Prostate gland (tissue), 2 donors: ENCODE measurements around the gene CHORDC1. TPM values are rescaled to one million over a fixed set of nuclear protein-coding genes. Genes with fewer than 3 reads are reported as not detected.

ENCODE experiments used
- DNase-seq: peaks from one replicate; pipeline ENCODE4 v3.0.0-alpha.2; 2019; ENCODE audit warnings: low spot score
- H3K27ac ChIP-seq, 2 donors: fragments of 200-600 bp; sonication (generic); 2 replicates each; pipeline ENCODE4 v1.5.1; 2017 to 2019
- H3K27me3 ChIP-seq: fragments of 200-600 bp; sonication (generic); replicated peaks from 2 replicates; pipeline ENCODE4 v1.5.1; 2019; ENCODE audit not compliant: insufficient read depth
- H3K36me3 ChIP-seq, 2 donors: fragments of 200-600 bp; sonication (generic); 1 replicate in 1 of 2; 2 replicates in 1 of 2; pipeline versions ENCODE4 v1.5.1 to v1.8.1; 2017 to 2019
- H3K4me1 ChIP-seq: fragments of 200-600 bp; sonication (generic); replicated peaks from 2 replicates; pipeline ENCODE4 v1.5.1; 2019
- H3K4me3 ChIP-seq, 2 donors: fragments of 200-600 bp; sonication (generic); 2 replicates each; pipeline ENCODE4 v1.5.1; 2017 to 2019
- H3K9me3 ChIP-seq: fragments of 200-600 bp; sonication (generic); 2 replicates; pipeline ENCODE4 v1.5.1; 2017
- POLR2A ChIP-seq: fragments of 450-650 bp; IDR thresholded peaks from one replicate; pipeline ENCODE4 v1.6.1; 2016; ENCODE audit warnings: antibody characterized with exemption, mild to moderate bottlenecking
- POLR2AphosphoS5 ChIP-seq: sonication (generic); formaldehyde crosslinking; IDR thresholded peaks from one replicate; pipeline ENCODE4 v1.6.1; 2017; ENCODE audit warnings: antibody characterized with exemption
- WGBS: methylation state at CpG from one replicate; pipeline ENCODE4 v1.1.5; 2018; 5-methylcytosine and 5-hydroxymethylcytosine counted together
- intact Hi-C: fragments of 100-400 bp; cut with DNase I; formaldehyde crosslinking; loops from one replicate; pipeline ENCODE4 v1.14.2; 2022
- total RNA-seq, 2 donors: library from RNA; depleted of rRNA; stranded (reverse); fragments of >200 nt; gene quantifications; one replicate each; pipeline ENCODE4 v1.1.0, GENCODE V29; 2016
- TF ChIP-seq, protein P1 (sequence below), 4 experiments: fragments of 200-600 bp in 2 of 4; fragments of 450-650 bp in 2 of 4; sonication (generic) in 2 of 4; IDR thresholded peaks; 1 replicate in 3 of 4; 2 replicates in 1 of 4; pipeline ENCODE4 v1.5.1; 2016 to 2019; ENCODE audit warnings: antibody characterized with exemption in 4 of 4, mild to moderate bottlenecking in 2 of 4, moderate library complexity in 2 of 4

CHORDC1 gene
- total RNA-seq, 2 donors from 2014 or later, result 32.0 to 45.8 TPM

DNA sequence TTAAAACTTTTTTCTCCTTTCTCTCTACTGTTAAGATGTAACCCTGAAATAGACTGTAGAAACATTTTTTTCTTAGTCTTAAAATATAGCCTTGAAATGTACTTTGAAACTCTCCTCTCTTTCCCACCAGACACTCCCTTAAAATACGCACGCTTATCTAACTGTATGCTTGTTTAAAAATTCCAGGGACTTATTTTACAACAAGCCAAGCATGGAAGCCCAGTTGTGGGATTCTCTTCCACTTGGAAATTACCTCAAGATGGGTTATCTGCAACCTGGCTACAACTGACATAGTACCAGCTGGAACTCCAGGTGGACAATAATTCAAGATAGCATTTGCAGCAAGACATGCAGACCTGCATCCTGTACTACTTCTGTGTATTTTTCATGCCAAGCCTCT lies 12.1 kb upstream of the CHORDC1 start:
- Histone ChIP-seq H3K36me3 (no peaks in the 10 kb centered on the region), H3K27ac (no peak overlapping the region), H3K4me1 (no peaks in the 10 kb centered on the region), H3K4me3 (no peak overlapping the region), H3K9me3 (no peaks in the 10 kb centered on the region), H3K27me3 (no peaks in the 10 kb centered on the region)
- 71% methylated on average over 2 of the region's 2 CpGs for WGBS
- DNase-seq, result no peak
- intact Hi-C loops, result no loop called here
- TF ChIP-seq POLR2A (no peak), POLR2AphosphoS5 (no peak)
- TF ChIP-seq, protein P1, sequence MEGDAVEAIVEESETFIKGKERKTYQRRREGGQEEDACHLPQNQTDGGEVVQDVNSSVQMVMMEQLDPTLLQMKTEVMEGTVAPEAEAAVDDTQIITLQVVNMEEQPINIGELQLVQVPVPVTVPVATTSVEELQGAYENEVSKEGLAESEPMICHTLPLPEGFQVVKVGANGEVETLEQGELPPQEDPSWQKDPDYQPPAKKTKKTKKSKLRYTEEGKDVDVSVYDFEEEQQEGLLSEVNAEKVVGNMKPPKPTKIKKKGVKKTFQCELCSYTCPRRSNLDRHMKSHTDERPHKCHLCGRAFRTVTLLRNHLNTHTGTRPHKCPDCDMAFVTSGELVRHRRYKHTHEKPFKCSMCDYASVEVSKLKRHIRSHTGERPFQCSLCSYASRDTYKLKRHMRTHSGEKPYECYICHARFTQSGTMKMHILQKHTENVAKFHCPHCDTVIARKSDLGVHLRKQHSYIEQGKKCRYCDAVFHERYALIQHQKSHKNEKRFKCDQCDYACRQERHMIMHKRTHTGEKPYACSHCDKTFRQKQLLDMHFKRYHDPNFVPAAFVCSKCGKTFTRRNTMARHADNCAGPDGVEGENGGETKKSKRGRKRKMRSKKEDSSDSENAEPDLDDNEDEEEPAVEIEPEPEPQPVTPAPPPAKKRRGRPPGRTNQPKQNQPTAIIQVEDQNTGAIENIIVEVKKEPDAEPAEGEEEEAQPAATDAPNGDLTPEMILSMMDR (IDR thresholded peaks at IDR 0.05), result no peak

DNA sequence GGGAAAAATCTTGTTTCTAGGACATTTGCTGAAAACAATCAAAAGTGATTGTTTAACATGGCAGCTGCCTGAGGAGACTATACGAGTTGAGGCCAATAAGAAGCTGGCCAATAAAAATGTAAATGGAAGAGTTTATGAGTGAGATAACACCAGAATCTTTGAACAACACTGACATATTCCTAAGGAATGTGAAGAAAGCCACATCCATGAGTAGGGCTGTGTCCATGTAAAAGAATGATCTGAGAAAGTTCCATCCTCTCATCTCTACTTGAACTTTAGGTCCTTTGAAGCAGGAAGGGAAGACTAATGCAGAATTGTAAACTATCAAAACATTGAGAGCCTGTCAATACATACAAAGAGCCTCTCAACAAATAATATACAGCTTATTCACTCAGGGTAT lies 6.9 kb upstream of the CHORDC1 start:
- H3K27ac ChIP-seq, result no peak overlapping the region
- H3K36me3 ChIP-seq, result no peaks in the 10 kb centered on the region
- no peaks in the 10 kb centered on the region for H3K9me3 ChIP-seq
- no peaks in the 10 kb centered on the region for H3K4me1 ChIP-seq
- no peak for DNase-seq
- TF ChIP-seq POLR2A, result no peak
- TF ChIP-seq POLR2AphosphoS5, result no peak
- TF ChIP-seq, protein P1 (IDR thresholded peaks at IDR 0.05), result no peak
- 62% methylated on average over 1 of the region's 1 CpG for WGBS
- H3K4me3 ChIP-seq, result no peak overlapping the region
- intact Hi-C loops, result no loop called here
- no peaks in the 10 kb centered on the region for H3K27me3 ChIP-seq

GRCh38 chr11:90228056-90228455 lies 5.2 kb upstream of the CHORDC1 start:
- intact Hi-C loops, result no loop called here
- no peaks in the 10 kb centered on the region for H3K4me1 ChIP-seq
- TF ChIP-seq POLR2A (no peak), POLR2AphosphoS5 (no peak)
- TF ChIP-seq, protein P1 (IDR thresholded peaks at IDR 0.05), result no peak

DNA sequence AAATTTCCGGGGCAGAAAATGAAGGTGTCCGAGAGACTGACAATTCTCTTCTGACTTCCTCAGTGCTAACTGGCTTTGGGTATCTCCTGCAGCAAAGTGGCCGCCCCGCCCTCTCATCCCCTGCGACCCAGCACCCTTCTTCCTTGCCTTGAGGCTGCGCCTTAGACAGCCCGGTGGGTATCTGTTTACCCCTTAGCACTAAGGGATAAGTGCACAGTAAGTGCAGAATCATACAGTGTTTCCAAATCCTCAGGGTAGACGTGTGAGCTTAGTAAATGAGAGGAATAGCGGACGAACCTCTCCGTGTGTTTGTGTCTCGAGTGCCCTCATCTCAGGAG lies 368 bp upstream of the CHORDC1 start:
- DNase-seq, result no peak
- WGBS, result under 1% methylated on average over 12 of the region's 12 CpGs

More at GRCh38 chr11:90228056-90228455, 5.2 kb upstream of the CHORDC1 start:
- H3K36me3 ChIP-seq, result no peaks in the 10 kb centered on the region
- H3K27me3 ChIP-seq, result no peaks in the 10 kb centered on the region
- WGBS, result 89% methylated on average over 3 of the region's 3 CpGs
- no peaks in the 10 kb centered on the region for H3K9me3 ChIP-seq
- no peak overlapping the region for H3K27ac ChIP-seq
- no peak for DNase-seq
- H3K4me3 ChIP-seq, result no peak overlapping the region

More for the DNA sequence above, 368 bp upstream of the CHORDC1 start:
- intact Hi-C loops, result no loop called here
- Histone ChIP-seq H3K4me3 (peak overlapping the region; percentile 67 to 95), H3K4me1 (no peaks in the 10 kb centered on the region), H3K36me3 (no peaks in the 10 kb centered on the region), H3K27ac (peak overlapping the region; percentile 93 to 96), H3K27me3 (no peaks in the 10 kb centered on the region), H3K9me3 (no peaks in the 10 kb centered on the region)
- TF ChIP-seq POLR2AphosphoS5, result no peak
- TF ChIP-seq, protein P1 (IDR thresholded peaks at IDR 0.05), result no peak
- TF ChIP-seq POLR2A, result no peak
